HG03139 (cell line): ENCODE measurements around the gene SYPL2.
"Not testable (repeated sequence)": the region's sequence is repeated elsewhere in the genome, so short reads cannot be mapped to it uniquely, and the experiment has no call there.

Experiments
- ATAC-seq: cut with Tn5 transposase; IDR thresholded peaks from one replicate; pipeline ENCODE4 v1.9.1; 2021; ENCODE audit not compliant: unreplicated experiment

The SYPL2 gene

GRCh38 chr1:109470245-109470644 is 3.9 kb downstream of the SYPL2 start:
- ATAC-seq: no peak

GRCh38 chr1:109472779-109473178 is 6.4 kb downstream of the SYPL2 start:
- no peak for ATAC-seq

- ATAC-seq: not testable (repeated sequence)
Measured at GRCh38 chr1:109473284-109474057, 7.1 kb downstream of the SYPL2 start.

- ATAC-seq: no peak
Measured at GRCh38 chr1:109474697-109475096, 8.4 kb downstream of the SYPL2 start.

GRCh38 chr1:109475261-109475660 is 8.9 kb downstream of the SYPL2 start:
- ATAC-seq: no peak

GRCh38 chr1:109476825-109477224 is 10.5 kb downstream of the SYPL2 start:
- ATAC-seq: no peak

GRCh38 chr1:109477821-109478220 is 11.5 kb downstream of the SYPL2 start:
- no peak for ATAC-seq

- no peak for ATAC-seq
Measured at GRCh38 chr1:109478806-109479205, 12.5 kb downstream of the SYPL2 start.

- no peak for ATAC-seq
Measured at GRCh38 chr1:109479311-109479710, 13.0 kb downstream of the SYPL2 start.

- no peak for ATAC-seq
Measured at GRCh38 chr1:109479901-109480300, 13.6 kb downstream of the SYPL2 start.

GRCh38 chr1:109481646-109482045 is 15.3 kb downstream of the SYPL2 start:
- ATAC-seq: no peak

- ATAC-seq: no peak
Measured at GRCh38 chr1:109482242-109482641, 15.9 kb downstream of the SYPL2 start.

- peak; percentile 19 for ATAC-seq
Measured at GRCh38 chr1:109482791-109483671, 16.7 kb downstream of the SYPL2 start.

- ATAC-seq: peak; percentile 62
Measured at GRCh38 chr1:109483672-109484518, 17.5 kb downstream of the SYPL2 start, which contains the start of gene ATXN7L2. Gene ATXN7L2 (plus strand): TSS chr1:109483905. CDS start chr1:109483954, 49 bp downstream.

GRCh38 chr1:109484519-109484975 is 18.2 kb downstream of the SYPL2 start:
- ATAC-seq: no peak

GRCh38 chr1:109485001-109485400 is 18.7 kb downstream of the SYPL2 start:
- ATAC-seq: no peak

- no peak for ATAC-seq
Measured at GRCh38 chr1:109487261-109487660, 20.9 kb downstream of the SYPL2 start.

- no peak for ATAC-seq
Measured at GRCh38 chr1:109488201-109488600, 21.9 kb downstream of the SYPL2 start.

- ATAC-seq: no peak
Measured at GRCh38 chr1:109488696-109489095, 22.4 kb downstream of the SYPL2 start.

GRCh38 chr1:109490029-109490933 is 23.9 kb downstream of the SYPL2 start:
- ATAC-seq: no peak
